Jurkat, Clone E6-1 (cell line): ENCODE results near the gene RPA1.
"Not testable (repeated sequence)": the region's sequence is repeated elsewhere in the genome, so short reads cannot be mapped to it uniquely, and the experiment has no call there.

ENCODE experiments used
- DNase-seq: peaks from one replicate; pipeline ENCODE4 v3.0.0-alpha.2; 2011; ENCODE audit warnings: low read depth, low spot score
- H3K4me3 ChIP-seq: 2 replicates; pipeline ENCODE4 v1.5.1; 2011; ENCODE audit warnings: mild to moderate bottlenecking, low read length, control low read depth, moderate library complexity

The RPA1 gene

DNA sequence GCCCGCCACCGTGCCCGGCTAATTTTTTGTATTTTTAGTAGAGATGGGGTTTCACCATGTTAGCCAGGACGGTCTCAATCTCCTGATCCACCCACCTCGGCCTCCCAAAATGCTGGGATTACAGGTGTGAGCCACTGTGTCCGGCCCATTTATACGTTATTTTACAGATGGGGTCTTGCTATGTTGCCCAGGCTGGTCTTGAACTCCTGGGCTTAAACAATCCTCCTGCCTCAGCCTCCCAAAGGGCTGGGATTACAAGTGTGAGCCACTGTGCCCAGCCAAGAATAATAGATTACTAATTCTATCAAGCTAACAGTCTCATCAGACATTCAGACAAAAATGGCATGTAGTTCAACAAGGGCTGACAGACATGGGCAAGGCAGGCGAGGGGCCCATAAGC lies 20.0 kb upstream of the RPA1 start:
- DNase-seq: not testable (repeated sequence)

DNA sequence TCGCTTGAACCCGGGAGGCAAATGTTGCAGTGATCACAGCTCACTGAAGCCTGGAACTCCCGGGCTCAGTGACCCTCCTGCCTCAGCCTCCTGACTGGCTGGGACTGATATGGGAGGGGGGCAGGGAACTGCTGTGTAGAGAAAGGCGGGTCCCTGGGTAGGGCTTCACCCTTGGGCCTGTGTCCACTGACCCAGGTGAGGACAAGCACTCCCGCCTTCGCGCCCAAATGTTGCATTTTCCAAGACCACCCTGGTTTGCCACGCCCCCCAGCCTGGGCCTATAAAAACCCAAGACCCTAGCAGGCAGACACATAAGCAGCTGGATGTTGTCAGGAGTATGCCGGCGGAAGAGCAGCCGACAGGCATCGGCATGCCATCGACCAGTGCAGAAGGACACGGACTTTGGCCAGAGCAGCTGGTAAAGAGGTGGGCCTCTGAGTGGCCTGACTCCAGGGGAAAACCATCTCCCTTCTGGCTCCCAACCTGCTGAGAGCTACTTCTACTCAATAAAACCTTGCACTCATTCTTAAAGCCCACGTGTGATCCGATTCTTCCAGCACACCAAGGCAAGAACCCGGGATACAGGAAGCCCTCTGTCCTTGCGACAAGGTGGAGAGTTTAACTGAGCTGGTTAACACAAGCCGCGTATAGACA lies 19.2 kb upstream of the RPA1 start:
- DNase-seq: no peak
- no peak overlapping the region for H3K4me3 ChIP-seq

More for the DNA sequence above, 20.0 kb upstream of the RPA1 start:
- H3K4me3 ChIP-seq: not testable (repeated sequence)

DNA sequence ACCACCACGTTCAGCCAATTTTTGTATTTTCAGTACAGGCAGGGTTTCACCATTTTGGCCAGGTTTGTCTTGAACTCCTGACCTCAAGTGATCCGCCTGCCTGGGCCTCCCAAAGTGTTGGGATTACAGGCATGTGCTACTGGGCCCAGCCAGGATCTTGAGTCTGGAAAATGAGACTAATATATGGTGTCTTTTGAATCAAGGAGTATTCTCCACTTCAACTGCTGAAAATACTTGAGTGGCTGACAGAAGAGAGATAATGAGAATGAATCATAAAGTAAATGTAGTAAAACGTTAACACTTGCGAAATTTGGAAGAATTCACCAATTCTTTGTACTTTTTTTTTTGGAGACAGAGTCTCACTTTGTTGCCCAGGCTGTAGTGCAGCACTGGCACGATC lies 16.7 kb upstream of the RPA1 start:
- no peak for DNase-seq
- H3K4me3 ChIP-seq: no peak overlapping the region

DNA sequence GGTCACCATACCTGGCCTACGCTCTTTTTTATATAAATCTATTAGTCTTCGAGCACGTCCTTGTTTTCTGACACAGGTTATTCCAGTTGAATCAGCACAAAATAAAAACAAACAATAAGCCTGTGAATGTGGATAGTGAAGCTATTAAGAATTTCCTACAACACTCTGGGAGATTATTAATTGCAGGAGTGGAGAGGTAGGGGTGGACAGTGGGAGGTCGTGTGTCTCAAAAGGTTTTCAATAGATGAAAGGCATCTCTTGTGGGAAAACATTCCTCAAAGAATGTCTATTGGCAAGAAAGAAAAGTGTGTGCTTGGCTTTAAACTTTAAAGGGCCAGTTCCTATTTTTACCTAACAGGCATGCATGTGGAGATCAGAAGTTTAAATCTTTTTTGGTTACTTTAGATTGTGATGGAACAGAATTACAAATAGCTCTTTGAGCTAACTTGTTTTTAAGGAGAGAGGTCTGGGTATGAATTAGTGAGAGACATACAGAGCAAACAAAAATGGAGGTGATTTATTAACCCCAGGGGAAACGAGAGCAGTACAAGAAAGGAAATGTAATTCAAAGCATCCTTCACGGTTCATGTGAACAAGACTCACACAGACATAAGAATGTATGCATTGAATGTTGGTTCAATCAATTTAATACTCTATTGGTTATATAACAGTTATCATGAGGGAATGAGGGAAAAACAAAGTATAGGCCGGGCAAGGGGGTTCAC lies 9.1 kb upstream of the RPA1 start:
- DNase-seq: no peak
- no peak overlapping the region for H3K4me3 ChIP-seq

GRCh38 chr17:1829216-1829591 lies 601 bp upstream of the RPA1 start:
- DNase-seq: no peak
- H3K4me3 ChIP-seq: peak overlapping the region; percentile 93

- DNase-seq: peak; percentile 69
- H3K4me3 ChIP-seq: peak overlapping the region; percentile 93
Observed at GRCh38 chr17:1830288-1830687, 483 bp downstream of the RPA1 start.

DNA sequence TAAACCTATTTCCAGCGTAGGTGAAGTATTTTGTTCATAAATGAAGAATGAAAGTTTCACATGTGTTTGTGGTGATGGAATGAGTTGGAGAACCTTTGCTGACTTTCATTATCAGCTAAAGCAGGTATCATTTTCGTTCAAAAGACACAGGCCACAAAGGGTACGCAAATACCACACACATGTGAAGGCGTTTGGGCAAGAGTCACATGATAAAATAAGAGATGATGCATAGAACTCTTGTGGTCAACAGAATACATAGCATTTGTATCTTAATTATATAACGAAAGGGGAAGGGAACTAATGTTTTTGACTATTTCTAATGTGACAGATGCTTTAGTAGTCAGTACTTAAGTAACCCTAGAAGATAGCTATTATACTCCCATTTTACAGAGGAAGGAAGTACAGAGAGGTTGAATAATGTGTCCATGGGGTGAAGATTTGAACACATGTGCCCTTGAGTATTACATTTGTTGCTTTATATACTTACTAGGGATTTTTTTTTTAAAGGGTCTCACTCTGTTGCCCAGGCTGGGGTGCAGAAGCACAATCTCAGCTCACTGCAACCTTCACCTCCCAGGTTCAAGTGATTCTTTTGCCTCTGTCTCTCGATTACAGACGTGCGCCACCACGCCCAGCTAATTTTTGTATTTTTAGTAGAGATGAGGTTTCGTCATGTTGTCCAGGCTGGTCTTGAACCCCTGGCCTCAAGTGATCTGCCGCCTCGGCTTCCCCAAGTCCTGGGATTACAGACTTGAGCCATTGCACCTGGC lies 4.8 kb downstream of the RPA1 start:
- H3K4me3 ChIP-seq: no peak overlapping the region
- peak; percentile 30 for DNase-seq

DNA sequence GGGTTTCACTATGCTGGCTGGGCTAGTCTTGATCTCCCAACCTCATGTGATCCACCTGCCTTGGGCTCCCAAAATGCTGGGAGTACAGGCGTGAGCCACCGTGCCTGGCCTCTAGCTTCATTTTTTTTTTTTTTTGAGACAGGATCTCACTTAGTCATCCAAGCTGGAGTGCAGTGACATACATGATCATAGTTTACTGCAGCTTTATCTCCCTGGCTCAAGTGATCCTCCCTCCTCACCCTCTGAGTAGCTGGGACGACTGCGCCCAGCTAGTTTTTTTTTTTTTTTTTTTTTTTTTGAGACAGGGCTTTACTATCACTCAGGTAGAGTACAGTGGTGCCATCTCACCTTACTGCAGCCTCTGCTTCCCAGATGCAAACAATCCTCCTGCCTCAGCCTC lies 9.7 kb downstream of the RPA1 start:
- no peak overlapping the region for H3K4me3 ChIP-seq
- no peak for DNase-seq

- DNase-seq: no peak
- no peak overlapping the region for H3K4me3 ChIP-seq
Observed at GRCh38 chr17:1843947-1844346, 14.1 kb downstream of the RPA1 start.

- no peak overlapping the region for H3K4me3 ChIP-seq
- DNase-seq: no peak
Observed at GRCh38 chr17:1847191-1847590, 17.4 kb downstream of the RPA1 start.

GRCh38 chr17:1852327-1852726 lies 22.5 kb downstream of the RPA1 start:
- H3K4me3 ChIP-seq: no peak overlapping the region
- no peak for DNase-seq

DNA sequence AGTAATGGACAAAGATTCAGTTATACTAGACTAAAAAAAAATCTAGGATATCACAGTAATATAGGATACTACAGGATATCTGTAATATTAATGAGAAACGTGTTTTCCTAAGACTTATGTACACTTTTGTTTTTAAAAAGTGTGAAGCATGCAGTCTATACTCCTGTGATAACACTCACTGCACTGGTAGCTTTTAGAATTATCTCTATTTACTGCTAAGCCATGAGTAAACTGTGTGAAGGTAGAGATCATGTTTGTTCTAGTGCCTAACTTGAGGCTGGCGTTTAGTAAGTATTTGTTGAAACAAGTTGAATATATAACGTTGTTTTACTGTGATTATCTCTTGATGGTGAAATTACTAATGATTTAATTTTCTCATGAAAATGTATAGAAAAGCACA lies 23.9 kb downstream of the RPA1 start:
- no peak for DNase-seq
- H3K4me3 ChIP-seq: no peak overlapping the region

DNA sequence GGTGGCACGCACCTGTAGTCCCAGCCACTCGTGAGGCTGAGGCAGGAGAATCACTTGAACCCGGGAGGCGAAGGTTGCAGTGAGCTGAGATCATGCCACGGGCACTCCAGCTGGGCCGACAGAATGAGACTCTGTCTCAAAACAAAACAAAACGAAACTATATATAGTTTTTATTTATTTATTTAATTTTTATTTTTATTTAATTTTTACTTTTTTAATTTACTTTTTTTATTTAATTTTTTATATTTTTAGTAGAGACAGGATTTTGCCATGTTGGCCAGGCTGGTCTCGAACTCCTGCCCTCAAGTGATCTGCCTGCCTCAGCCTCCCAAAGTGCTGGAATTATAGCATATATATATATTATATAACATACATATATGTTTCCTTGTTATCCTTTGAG lies 26.7 kb downstream of the RPA1 start:
- not testable (repeated sequence) for H3K4me3 ChIP-seq, DNase-seq

GRCh38 chr17:1860978-1861377 lies 31.2 kb downstream of the RPA1 start:
- H3K4me3 ChIP-seq: no peak overlapping the region
- no peak for DNase-seq

- no peak for DNase-seq
- no peak overlapping the region for H3K4me3 ChIP-seq
Observed at GRCh38 chr17:1861391-1862010, 31.7 kb downstream of the RPA1 start.

DNA sequence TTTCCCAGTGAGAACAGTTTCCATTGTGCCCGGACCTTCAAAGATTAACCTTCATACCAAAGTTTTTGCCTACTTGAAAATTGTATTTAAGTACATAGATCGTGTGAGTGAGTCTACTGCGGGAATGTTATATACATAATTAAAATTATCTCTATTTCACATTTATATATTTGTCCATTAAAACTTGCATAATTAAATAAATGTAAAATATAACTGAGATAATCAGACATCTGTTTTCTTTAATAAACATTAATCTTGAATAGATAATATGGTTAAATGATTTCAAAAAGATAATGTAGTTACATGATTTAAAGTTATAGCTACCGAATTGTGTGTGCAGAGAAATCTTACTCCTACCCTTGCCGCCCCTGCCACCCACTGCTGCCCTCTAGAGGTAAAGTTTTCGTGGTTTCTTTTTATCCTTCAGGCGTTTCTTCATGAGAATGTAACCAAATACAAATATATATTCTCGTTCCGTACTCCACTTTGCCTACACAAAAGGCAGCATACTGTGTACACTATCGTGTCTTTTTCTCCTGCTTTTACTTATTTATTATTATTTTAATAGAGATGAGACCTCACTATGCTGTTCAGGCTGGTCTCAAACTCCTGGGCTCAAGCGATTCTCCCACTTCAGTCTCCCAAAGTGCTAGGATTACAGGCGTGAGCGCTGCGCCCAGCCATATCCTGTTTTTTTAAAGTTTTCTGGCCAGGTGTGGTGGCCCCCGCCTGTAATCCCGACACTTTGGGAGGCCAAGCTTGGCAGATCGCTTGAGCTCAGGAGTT lies 35.6 kb downstream of the RPA1 start:
- no peak for DNase-seq
- H3K4me3 ChIP-seq: no peak overlapping the region

GRCh38 chr17:1867307-1867706 lies 37.5 kb downstream of the RPA1 start:
- H3K4me3 ChIP-seq: no peak overlapping the region
- no peak for DNase-seq

DNA sequence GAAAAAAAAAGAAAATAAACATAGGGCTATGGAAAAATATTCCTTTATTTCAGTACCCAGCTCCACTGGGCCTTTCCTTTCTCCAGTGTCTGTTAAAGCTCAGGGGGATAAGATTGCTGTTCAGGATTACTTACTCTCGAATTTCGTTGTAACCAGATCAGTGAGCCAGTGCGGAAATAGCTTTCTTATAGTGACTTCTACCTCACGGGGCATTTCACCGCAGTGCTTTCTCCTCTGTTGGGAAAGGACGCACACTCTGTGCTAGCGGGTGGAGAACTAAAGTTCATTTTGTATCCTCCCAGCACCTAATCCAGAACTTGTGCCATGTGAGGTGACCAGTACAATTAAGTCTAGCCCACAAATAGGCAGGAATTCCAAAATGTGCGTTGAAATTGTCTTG lies 38.3 kb downstream of the RPA1 start:
- H3K4me3 ChIP-seq: no peak overlapping the region
- no peak for DNase-seq

GRCh38 chr17:1870592-1870991 lies 40.8 kb downstream of the RPA1 start:
- DNase-seq: peak; percentile 89
- peak overlapping the region; percentile 28 for H3K4me3 ChIP-seq
